GM18909 (cell line): ENCODE measurements around the gene LMTK3.

Experiments
- ATAC-seq: cut with Tn5 transposase; IDR thresholded peaks from one replicate; pipeline ENCODE4 v1.9.1; 2021; ENCODE audit warnings: mild to moderate bottlenecking; ENCODE audit not compliant: unreplicated experiment, poor library complexity

LMTK3 gene, protein sequence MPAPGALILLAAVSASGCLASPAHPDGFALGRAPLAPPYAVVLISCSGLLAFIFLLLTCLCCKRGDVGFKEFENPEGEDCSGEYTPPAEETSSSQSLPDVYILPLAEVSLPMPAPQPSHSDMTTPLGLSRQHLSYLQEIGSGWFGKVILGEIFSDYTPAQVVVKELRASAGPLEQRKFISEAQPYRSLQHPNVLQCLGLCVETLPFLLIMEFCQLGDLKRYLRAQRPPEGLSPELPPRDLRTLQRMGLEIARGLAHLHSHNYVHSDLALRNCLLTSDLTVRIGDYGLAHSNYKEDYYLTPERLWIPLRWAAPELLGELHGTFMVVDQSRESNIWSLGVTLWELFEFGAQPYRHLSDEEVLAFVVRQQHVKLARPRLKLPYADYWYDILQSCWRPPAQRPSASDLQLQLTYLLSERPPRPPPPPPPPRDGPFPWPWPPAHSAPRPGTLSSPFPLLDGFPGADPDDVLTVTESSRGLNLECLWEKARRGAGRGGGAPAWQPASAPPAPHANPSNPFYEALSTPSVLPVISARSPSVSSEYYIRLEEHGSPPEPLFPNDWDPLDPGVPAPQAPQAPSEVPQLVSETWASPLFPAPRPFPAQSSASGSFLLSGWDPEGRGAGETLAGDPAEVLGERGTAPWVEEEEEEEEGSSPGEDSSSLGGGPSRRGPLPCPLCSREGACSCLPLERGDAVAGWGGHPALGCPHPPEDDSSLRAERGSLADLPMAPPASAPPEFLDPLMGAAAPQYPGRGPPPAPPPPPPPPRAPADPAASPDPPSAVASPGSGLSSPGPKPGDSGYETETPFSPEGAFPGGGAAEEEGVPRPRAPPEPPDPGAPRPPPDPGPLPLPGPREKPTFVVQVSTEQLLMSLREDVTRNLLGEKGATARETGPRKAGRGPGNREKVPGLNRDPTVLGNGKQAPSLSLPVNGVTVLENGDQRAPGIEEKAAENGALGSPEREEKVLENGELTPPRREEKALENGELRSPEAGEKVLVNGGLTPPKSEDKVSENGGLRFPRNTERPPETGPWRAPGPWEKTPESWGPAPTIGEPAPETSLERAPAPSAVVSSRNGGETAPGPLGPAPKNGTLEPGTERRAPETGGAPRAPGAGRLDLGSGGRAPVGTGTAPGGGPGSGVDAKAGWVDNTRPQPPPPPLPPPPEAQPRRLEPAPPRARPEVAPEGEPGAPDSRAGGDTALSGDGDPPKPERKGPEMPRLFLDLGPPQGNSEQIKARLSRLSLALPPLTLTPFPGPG (N-terminal part only)

DNA sequence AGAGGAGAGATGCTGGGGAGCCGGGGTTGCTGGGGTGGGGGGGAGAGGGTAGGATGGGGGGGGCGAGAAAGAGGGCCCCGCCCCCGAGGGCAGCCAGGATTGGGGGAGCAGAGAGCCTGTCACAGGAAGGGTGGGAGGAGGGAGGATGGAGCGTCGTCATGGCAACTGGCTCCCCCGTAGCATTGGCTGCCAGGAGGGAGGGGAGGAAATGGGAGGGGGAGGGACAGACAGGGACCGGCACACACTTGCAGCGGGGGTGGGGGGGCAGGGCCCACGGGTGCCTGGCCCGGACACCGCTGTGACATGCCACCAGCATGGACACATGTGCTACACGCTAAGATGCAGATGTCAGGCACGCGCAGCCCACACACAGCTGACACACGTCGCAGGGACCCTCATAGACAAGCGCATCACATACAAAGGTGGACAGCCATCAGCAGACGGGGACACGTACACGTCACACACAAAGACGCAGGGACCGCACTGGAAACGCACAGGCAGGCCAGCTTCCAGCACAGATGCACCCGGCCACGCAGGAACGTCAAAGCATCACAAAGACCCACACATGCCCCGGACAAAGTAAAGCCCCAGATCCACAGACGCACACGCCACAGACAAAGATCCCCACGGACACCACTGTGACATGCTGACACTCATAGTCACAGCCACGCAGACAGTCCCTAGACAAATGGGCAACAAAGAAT is at the start of gene LMTK3:
Gene LMTK3, minus strand, starts transcription at position 36 of the 704 bp plus-strand sequence. CDS start 259 bp downstream, outside the sequence.
- ATAC-seq: no peak

DNA sequence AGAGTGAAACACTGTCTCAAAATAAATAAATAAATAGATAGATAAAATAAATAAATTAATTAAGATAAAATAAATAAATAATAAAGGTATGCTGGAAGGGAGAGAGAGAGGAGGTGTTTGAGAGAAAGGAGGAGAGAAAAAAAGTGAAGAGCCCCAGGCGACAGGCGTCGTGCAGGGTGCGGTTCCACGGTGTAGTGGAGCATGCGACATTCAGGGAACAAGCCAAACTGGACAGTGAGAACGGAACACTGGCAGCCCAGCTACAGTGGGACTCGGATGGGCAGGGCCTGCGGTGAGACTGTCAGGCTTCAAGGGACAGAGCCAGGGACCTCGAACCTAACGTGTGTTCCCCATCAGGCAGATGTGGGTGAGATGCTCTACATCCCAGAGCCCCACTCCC is 49.8 kb upstream of the LMTK3 start:
- no peak for ATAC-seq

DNA sequence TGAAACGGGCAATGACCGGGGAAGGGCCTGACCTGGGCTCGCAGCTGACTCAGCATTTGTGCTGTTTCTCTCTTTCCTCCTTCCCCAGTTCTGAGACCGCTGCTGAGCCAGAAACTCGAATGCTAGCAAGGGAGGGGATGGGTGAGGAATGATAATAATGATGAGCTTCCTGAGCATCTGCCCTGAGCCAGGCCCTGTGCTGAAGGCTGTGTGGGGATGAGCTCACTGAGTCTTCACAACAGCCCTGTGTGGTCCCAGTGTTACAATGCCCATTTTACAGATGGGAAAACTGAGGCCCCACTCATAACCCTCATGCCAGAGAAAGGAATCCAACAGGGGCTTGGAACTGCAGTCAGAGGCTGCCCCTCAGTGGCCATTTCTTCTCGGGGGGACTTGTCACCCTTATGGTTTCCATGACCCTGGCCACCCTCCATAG is 48.5 kb upstream of the LMTK3 start:
- no peak for ATAC-seq

DNA sequence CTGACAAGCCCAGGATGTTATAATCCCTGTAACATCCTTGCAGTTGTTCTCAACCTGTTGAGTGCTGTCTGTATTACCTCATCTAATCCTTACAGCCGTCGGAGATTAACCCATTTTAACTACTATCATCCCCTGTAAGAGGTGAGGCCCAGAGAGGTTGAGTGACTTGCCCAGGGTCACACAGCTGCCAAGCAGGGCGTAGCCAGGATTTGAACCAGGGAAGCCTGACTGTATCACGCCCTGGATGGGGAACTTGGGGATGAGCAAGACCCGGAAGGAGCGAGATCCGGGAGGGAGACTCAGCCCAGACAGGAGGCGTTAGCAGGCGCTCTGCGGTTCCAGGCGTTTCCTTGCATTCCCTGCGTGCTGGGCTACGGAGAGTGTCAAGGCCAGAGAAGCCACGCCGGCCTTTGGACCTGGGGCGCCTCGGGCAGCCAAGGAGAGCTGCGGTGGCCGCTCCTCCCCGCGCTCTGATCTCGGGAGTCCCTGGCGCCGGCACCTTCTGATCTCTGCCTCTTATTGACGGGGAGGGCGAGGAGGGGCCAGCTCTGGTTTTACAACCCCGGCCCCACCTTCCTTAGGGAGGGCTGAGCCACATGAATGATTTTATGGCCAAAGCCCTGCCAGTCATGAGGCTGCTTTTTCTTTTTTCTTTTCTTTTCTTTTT is 46.5 kb upstream of the LMTK3 start:
- no peak for ATAC-seq

DNA sequence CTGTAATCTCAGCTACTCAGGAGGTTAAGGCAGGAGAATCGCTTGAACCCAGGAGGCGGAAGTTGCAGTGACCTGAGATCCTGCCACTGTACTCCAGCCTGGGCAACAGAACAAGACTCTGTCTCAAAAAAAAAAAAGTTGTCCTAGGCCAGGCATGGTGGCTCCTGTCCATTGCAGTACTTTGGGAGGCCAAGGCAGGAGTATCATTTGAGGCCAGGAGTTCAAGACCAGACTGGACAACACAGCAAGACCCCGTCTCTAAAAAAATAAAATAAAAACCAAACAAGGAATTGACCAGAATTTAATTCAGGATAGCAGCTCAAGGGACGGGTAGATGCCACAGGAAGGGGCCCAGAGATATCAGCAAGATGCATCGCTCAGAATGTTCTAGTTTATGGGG is 45.2 kb upstream of the LMTK3 start:
- no peak for ATAC-seq

DNA sequence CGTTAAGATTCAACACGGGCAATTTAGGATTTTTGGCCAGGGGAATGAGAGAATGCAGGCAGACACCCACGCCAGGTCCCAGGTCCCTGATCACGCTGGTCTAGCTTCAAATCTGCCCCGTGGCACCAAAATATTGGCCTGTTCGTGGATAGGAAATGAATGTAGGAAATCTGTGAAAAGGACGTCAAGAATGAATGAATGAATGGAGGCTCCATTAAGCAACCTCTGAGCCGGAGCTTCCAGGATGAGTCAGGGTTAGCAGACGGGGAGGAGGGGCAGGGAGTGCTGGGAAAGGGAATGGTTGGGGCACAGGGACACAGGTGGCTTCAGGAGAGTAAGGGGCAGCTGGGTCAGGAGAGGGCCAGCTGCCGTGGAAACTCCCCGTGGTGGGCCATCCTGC is 44.5 kb upstream of the LMTK3 start:
- no peak for ATAC-seq

DNA sequence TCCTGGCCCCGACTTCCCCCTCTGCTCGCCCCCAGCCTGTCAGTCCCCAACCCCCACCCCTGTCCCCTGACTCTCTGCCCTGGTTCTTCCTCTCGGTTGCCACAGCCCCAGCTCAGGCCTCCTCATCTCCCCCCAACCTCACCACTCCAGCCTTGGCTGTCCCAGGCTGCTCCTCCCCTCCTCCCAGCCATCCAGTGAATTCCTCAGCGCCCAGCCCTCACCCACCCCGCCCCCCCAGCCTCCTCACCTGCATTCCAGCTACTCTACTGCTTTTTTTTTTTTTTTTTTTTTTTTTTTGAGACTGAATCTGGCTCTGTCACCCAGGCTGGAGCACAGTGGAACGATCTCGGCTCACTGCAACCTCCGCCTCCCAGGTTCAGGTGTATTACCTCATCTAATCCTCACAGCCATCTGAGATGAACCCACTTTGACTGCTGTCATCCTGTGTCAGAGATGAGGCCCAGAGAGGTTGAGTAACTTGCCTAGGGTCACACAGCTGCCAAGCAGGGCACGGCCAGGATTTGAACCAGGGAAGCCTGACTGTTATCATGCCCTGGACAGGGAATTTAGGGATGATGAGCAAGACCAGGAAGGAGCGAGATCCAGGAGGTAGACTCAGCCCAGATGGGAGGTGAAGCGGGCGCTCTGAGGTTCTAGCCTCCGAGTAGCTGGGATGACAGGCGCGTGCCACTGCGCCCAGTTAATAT is 42.9 kb upstream of the LMTK3 start:
- no peak for ATAC-seq

DNA sequence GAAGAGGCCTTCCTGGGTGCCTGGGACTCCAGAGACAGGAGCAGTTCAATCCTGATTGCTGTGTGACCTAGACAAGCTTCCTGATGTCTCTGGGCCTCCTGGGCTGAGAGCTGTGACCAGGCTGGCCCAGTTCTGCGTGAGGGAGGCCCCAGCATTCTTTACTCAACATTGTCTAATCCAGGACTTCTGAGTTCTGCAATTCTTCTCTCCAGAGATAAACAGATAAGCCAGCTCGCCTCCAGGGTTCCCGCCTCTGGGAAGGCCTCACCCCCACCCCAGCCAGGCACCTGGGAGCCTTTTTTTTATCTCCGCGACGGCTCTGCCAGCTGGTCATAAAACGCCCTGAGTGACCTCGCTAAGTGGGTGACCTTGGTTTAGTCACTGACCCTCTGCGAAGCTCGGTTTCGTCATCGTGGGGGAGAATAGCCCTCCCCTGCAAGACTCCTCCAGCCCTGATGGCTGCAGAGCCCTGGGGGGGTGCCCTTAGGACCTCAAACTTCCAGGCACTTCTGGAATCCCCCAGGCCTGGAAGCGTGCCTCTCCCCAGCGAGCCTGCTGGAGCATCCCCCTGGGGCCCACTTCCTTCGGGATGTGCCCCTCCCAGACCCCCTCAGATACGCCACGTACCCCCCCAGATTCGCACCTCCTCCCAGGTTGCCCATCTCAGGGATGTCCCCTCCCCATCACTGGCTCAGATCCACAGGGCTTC is 42.2 kb upstream of the LMTK3 start:
- ATAC-seq: no peak

DNA sequence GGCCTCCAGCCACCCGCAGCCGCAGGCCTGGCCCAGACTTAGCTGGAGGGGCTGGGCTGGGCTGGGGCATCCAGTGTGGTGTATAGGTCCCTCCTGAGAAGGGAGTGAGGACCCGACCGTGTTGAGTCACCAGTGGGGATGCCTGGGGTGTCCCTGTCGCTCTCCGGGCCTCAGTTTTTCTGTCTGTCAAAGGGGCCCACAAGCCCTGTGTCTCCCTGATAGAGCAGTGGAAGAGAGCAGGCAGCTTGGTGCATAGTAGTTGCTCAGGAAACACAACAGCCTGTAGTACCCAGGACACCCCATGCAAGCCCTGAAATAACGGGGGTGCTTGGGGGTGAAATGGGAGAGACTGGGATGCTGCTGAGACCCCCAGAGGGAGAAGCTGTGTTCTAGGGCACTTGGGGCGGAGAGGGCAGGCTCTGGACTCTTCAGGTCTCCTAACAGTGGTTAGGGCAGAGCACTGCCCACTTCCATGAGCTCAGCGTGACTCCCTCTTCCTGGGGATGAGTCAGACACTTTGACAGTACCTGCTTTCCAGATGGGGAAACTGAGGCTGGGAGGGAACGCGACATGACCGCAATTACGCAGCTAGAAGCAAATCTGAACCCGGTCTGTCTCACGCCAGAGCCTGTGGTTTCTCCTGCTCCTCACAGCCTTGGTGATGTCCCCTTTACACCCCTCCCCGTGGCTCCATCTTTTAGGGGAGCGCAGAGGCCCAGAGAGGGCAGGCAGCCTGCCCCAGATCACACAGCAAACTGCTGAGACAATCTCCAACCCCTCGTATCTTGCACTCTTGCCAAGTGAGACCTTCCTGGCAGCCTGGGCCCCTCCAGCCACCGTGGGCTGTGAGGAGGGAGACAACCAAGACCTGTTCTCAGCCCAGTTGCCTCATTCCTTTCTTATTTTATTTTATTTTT is 41.0 kb upstream of the LMTK3 start:
- ATAC-seq: no peak

DNA sequence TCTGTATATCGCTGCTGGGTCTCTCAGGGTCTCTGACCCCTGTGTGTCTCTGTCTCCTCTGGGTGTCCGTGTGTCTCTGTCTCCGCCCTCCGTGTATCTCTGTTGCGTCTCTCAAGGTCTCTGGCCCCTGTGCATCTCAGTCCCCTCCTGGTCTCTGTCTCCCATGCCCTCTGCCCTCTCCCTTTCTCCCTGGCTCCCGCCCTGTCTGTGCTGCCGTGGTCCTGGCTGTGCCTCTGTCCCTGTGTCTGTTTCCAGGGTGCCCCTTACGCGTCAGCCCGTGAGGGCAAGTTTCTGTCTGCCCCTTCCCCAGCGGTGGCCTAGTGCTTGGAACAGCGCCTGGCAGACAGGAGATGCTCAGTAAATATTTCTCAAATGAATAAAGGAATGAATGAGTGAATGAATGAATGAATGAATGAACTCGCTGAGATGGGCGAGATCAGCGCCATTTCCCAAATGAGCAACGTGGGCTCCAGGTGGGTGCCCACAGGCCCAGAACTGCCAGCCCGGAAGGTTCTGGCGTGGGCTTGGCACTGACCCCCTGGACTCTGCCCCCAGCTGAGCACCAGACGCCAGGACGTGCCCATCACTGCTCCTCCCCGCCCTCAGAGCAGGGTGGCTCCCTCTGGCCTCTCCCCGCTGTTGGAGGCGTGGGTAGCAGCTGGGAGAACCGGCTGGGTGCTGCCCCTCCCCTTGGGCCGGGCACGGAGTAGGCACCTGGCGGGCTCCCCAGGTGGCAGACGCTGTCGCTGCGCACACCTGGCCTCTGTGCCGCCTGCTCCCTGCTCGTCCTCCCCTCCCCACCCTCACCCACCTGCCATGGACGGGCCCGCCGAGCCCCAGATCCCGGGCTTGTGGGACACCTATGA is 40.0 kb upstream of the LMTK3 start, which contains the start of gene SULT2B1:
Gene SULT2B1, plus strand, starts transcription at position 736 of the 866 bp plus-strand sequence. Its CDS starts 81 bp downstream, at position 817.
- ATAC-seq: no peak

DNA sequence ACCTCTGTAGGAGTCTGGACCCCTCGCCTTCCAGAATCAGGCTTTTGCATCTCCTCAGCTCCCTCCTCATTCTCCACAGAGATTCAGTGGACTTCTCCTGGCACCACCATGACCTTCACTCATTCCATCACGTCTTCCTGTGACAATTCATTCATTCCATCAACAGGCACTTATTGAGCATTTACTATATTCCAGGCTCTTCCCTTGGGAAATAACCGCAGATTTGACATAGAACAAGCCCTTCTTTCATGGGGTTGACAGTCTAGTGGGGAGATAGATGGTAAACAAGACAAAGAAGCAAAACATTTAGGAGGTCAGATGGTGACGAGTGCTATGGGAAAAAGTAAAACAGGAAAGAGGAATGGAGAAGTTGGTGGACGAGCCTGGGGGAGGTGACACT is 37.7 kb upstream of the LMTK3 start:
- ATAC-seq: no peak

DNA sequence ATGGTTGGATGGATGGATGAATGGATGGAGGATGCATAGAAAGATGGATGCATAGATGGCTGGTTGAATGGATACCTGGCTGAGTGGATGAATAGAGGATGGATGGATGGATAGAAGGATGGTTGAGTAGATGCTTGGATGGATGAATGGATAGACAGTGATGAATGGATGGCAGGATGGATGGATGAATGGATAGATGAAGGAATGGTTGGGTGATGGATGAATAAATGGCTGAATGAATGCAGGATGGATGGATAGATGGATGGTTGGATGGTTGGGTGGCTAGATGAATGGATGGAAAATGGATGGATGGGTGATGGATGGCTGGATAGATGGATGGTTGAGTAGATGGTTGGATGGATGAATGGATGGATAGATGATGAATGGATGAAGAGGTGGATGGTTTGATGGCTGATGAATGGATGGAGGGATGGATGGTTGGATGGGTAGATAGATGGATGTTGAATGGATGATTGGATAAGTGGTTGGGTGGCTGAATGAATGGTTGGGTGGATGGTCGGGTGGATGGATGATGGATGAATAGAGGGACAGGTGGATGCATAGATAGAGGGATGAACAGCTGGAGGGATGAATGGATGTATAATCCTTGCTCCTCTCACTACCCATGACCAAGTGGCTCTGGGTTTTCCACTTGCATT is 36.7 kb upstream of the LMTK3 start:
- ATAC-seq: no peak

DNA sequence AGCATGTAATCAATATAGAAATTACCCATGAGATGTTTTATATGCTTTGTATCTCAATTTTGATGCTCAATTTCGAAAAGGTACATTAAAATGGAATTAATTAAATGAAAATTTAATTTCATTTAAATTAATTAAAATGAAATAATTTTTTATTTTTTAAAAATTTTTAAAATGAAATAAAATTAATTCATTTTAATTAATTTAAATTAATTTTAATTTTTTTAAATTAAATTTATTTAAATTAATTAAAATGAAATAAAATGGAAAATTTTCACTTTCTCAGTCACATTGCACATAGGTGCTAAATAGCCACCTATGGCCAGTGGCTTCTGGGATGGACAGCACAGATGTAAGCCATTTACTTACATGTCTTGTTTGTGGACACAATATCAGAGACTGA is 36.1 kb upstream of the LMTK3 start:
- ATAC-seq: no peak

DNA sequence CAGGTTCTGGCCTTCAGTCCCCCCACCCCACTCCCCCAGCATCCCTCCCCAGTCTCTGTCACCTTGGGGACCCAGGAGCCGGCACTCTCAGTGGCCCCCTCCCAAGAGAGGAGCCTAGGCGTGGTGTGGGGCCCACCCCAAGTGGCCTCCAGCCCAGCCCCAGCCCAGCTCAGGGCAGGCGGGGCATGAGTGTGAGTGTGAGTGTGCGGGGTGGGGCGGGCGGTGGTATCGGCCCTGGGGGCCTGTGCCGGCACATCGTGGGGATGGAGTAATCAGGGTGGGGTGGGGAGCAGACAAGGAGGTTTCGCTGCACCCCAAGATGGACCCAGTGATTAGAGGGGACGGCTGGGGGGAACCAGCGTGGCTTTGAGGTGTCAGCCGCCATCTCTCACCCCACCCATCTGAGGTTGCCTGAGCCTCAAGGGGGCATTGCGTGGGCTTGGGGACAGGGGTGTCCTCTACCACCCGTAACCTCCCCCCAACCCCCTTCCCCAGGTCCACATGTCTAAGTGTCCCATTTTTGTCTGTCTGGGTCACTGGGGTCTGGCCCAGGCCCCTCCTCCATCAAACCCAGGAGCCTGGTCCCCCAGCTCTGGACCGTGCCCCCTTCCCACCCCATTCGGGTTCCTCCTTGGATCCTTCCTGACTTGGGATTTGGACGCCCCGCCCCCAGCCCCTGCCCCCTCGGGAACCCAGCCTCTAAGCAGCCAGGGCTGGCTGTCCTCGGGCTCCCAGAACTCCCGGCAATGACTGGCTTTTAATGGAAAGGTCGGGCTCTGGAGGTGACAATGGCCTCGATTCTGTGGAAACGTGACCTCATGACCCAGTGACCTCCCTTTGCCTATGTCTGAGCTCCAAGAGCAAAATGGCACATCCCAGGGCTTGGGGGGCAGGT is 33.5 kb upstream of the LMTK3 start:
- ATAC-seq: no peak
